ENCODE results near the gene E2F2.

E2F2 gene

GRCh38 chr1:23562137-23562876, 31.3 kb upstream of the E2F2 start:
- peak; percentile 68 for DNase-seq

- no peak for DNase-seq
Observed at GRCh38 chr1:23561813-23562100, 30.7 kb upstream of the E2F2 start.

GRCh38 chr1:23561076-23561812, 30.2 kb upstream of the E2F2 start:
- no peak for DNase-seq

- DNase-seq = no peak
Observed at GRCh38 chr1:23559985-23560741, 29.1 kb upstream of the E2F2 start.

GRCh38 chr1:23559136-23559984, 28.3 kb upstream of the E2F2 start, which contains the start of gene ID3:
TSS of gene ID3 (minus strand) at chr1:23559501. CDS start at chr1:23559426, 75 bp downstream.
- peak; percentile 81 for DNase-seq

- DNase-seq = no peak
Observed at GRCh38 chr1:23558872-23559135, 27.8 kb upstream of the E2F2 start.

- no peak for DNase-seq
Observed at GRCh38 chr1:23558140-23558871, 27.3 kb upstream of the E2F2 start.

GRCh38 chr1:23557471-23558124, 26.6 kb upstream of the E2F2 start:
- no peak for DNase-seq

GRCh38 chr1:23556635-23557470, 25.8 kb upstream of the E2F2 start:
- no peak for DNase-seq

- no peak for DNase-seq
Observed at GRCh38 chr1:23555986-23556634, 25.1 kb upstream of the E2F2 start.

GRCh38 chr1:23555270-23555985, 24.4 kb upstream of the E2F2 start:
- DNase-seq = no peak

- DNase-seq = peak; percentile 69
Observed at GRCh38 chr1:23554481-23555269, 23.6 kb upstream of the E2F2 start.

GRCh38 chr1:23554127-23554480, 23.1 kb upstream of the E2F2 start:
- no peak for DNase-seq

GRCh38 chr1:23553231-23554126, 22.4 kb upstream of the E2F2 start:
- DNase-seq = no peak

- DNase-seq = no peak
Observed at GRCh38 chr1:23551849-23552248, 20.8 kb upstream of the E2F2 start.

GRCh38 chr1:23548704-23549143, 17.7 kb upstream of the E2F2 start:
- no peak for DNase-seq

GRCh38 chr1:23546897-23547584, 16.0 kb upstream of the E2F2 start:
- DNase-seq = no peak
